ENCODE measurements around the gene ZNF280B.

ZNF280B gene

GRCh38 chr22:22452996-22453686, 55.4 kb downstream of the ZNF280B start:
- H3K4me3 ChIP-seq (ENCODE audit: low read depth, low read length, poor library complexity, severe bottlenecking): no peak overlapping the region
- H4K20me1 ChIP-seq (ENCODE audit: insufficient read depth, low read length): no peaks in the 10 kb centered on the region
- no peaks in the 10 kb centered on the region; the same call in 1 of the 2 replicates for H3K27me3 ChIP-seq (ENCODE audit: insufficient read depth, low read length)
- H3K27ac ChIP-seq (ENCODE audit: low read depth, low read length, poor library complexity, severe bottlenecking): no peak overlapping the region
- no peaks in the 10 kb centered on the region for H3K9me2 ChIP-seq (ENCODE audit: low read depth, low read length)
- peaks cover 19% of the 10 kb centered on the region for H3K9me3 ChIP-seq (ENCODE audit: low read length)
- H3K4me2 ChIP-seq (ENCODE audit: low read length): no peak overlapping the region
- H3K4me1 ChIP-seq (ENCODE audit: insufficient read depth, low read length, severe bottlenecking): peaks cover 16% of the 10 kb centered on the region
- no peaks in the 10 kb centered on the region for H3F3A ChIP-seq (ENCODE audit: insufficient read depth, low read length)
- H3K36me3 ChIP-seq (ENCODE audit: insufficient read depth, low read length): no peaks in the 10 kb centered on the region
- no peak for TF ChIP-seq EZH2 (IDR thresholded peaks at IDR 0.05; ENCODE audit: borderline replicate concordance, low read length)
- H3K79me2 ChIP-seq (ENCODE audit: insufficient read depth, low read length): no peaks in the 10 kb centered on the region
- no peak overlapping the region for H2AFZ ChIP-seq (ENCODE audit: low read length)
- no peak overlapping the region for H3K9ac ChIP-seq (ENCODE audit: low read length)

GRCh38 chr22:22452211-22452610, 56.3 kb downstream of the ZNF280B start:
- TF ChIP-seq CTCF (IDR thresholded peaks at IDR 0.05; ENCODE audit: low read length) (no peak), EZH2 (IDR thresholded peaks at IDR 0.05; ENCODE audit: borderline replicate concordance, low read length) (no peak)
- Histone ChIP-seq H3K9ac (ENCODE audit: low read length) (no peak overlapping the region), H3K27ac (ENCODE audit: low read depth, low read length, poor library complexity, severe bottlenecking) (no peak overlapping the region), H3K4me2 (ENCODE audit: low read length) (no peak overlapping the region), H3K9me2 (ENCODE audit: low read depth, low read length) (no peaks in the 10 kb centered on the region), H2AFZ (ENCODE audit: low read length) (no peak overlapping the region), H3K4me1 (ENCODE audit: insufficient read depth, low read length, severe bottlenecking) (peaks cover 16% of the 10 kb centered on the region), H3K27me3 (ENCODE audit: insufficient read depth, low read length) (no peaks in the 10 kb centered on the region; the same call in 1 of the 2 replicates), H3K9me3 (ENCODE audit: low read length) (peaks cover 18% of the 10 kb centered on the region), H3K79me2 (ENCODE audit: insufficient read depth, low read length) (no peaks in the 10 kb centered on the region), H4K20me1 (ENCODE audit: insufficient read depth, low read length) (no peaks in the 10 kb centered on the region), H3F3A (ENCODE audit: insufficient read depth, low read length) (no peaks in the 10 kb centered on the region), H3K4me3 (ENCODE audit: low read depth, low read length, poor library complexity, severe bottlenecking) (no peak overlapping the region), H3K36me3 (ENCODE audit: insufficient read depth, low read length) (no peaks in the 10 kb centered on the region)

- H3K9ac ChIP-seq (ENCODE audit: low read length): no peak overlapping the region; the same call in 1 of the 2 replicates
- H2AFZ ChIP-seq (ENCODE audit: low read length): no peak overlapping the region
- no peaks in the 10 kb centered on the region for H4K20me1 ChIP-seq (ENCODE audit: insufficient read depth, low read length)
- H3K27me3 ChIP-seq (ENCODE audit: insufficient read depth, low read length): no peaks in the 10 kb centered on the region
- H3K9me3 ChIP-seq (ENCODE audit: low read length): peaks cover 18% of the 10 kb centered on the region
- no peaks in the 10 kb centered on the region for H3K9me2 ChIP-seq (ENCODE audit: low read depth, low read length)
- H3K36me3 ChIP-seq (ENCODE audit: insufficient read depth, low read length): no peaks in the 10 kb centered on the region
- TF ChIP-seq EZH2 (IDR thresholded peaks at IDR 0.05; ENCODE audit: borderline replicate concordance, low read length) (no peak), CTCF (IDR thresholded peaks at IDR 0.05; ENCODE audit: low read length) (no peak)
- no peaks in the 10 kb centered on the region for H3K79me2 ChIP-seq (ENCODE audit: insufficient read depth, low read length)
- peaks cover 16% of the 10 kb centered on the region for H3K4me1 ChIP-seq (ENCODE audit: insufficient read depth, low read length, severe bottlenecking)
- H3F3A ChIP-seq (ENCODE audit: insufficient read depth, low read length): no peaks in the 10 kb centered on the region
- H3K27ac ChIP-seq (ENCODE audit: low read depth, low read length, poor library complexity, severe bottlenecking): peak overlapping the region; percentile 17
- peak overlapping the region; percentile 20; the same call in 1 of the 2 replicates for H3K4me2 ChIP-seq (ENCODE audit: low read length)
- H3K4me3 ChIP-seq (ENCODE audit: low read depth, low read length, poor library complexity, severe bottlenecking): no peak overlapping the region
Observed at GRCh38 chr22:22450343-22450839, 58.2 kb downstream of the ZNF280B start.

All from OCI-LY1 (cell line).